ENCODE data around the gene DGKH. TPM values are rescaled to one million over a fixed set of nuclear protein-coding genes. Genes with fewer than 3 reads are reported as not detected.

DGKH gene
- total and polyA plus RNA-seq, 2 donors (not counting 1 experiment from before 2014, with no cell fraction given) = 6.1 to 7.9 TPM

DNA sequence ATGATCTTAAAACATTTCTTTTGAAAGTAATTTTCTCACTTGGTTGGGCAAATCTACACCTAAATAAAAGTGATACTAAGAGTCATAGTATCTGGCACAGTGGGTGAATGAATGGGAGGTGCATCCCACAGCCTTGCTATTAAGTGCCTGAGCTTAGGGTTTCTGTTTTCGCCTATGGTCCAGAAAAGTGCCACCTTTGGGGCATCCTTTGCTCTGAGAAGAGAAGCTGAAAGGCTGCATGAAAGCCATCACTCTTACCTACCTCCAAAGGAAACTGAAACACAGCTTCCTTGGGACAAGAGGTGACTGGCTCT, 167.9 kb downstream of the DGKH start:
- Histone ChIP-seq H2AFZ (ENCODE audit: low read length) (no peak overlapping the region), H3K4me2 (ENCODE audit: extremely low read depth, insufficient read depth, low read length) (no peak overlapping the region), H3K27ac (ENCODE audit: insufficient read depth, low read length) (no peak overlapping the region), H3K79me2 (ENCODE audit: control insufficient read depth, insufficient read depth, low read length) (no peaks in the 10 kb centered on the region), H3K9ac (ENCODE audit: insufficient read depth, low read length) (no peak overlapping the region), H3K4me3 (replicated peaks in 1 of 4; ENCODE audit: control extremely low read depth in 1 of 4, insufficient read depth in 1 of 4, low read depth in 3 of 4, low read length in 4 of 4) (no peak overlapping the region), H3K9me3 (ENCODE audit: control insufficient read depth, insufficient read depth, low read depth, low read length) (no peaks in the 10 kb centered on the region), H4K20me1 (ENCODE audit: control insufficient read depth, extremely low read depth, insufficient read depth, low read length) (no peaks in the 10 kb centered on the region), H3K36me3 (ENCODE audit: control insufficient read depth, insufficient read depth, low read length) (no peaks in the 10 kb centered on the region), H3K4me1 (ENCODE audit: control insufficient read depth, extremely low read depth, insufficient read depth, low read length) (no peaks in the 10 kb centered on the region), H3K27me3 (ENCODE audit: control insufficient read depth, insufficient read depth, low read length) (no peaks in the 10 kb centered on the region)
- TF ChIP-seq, protein P1, sequence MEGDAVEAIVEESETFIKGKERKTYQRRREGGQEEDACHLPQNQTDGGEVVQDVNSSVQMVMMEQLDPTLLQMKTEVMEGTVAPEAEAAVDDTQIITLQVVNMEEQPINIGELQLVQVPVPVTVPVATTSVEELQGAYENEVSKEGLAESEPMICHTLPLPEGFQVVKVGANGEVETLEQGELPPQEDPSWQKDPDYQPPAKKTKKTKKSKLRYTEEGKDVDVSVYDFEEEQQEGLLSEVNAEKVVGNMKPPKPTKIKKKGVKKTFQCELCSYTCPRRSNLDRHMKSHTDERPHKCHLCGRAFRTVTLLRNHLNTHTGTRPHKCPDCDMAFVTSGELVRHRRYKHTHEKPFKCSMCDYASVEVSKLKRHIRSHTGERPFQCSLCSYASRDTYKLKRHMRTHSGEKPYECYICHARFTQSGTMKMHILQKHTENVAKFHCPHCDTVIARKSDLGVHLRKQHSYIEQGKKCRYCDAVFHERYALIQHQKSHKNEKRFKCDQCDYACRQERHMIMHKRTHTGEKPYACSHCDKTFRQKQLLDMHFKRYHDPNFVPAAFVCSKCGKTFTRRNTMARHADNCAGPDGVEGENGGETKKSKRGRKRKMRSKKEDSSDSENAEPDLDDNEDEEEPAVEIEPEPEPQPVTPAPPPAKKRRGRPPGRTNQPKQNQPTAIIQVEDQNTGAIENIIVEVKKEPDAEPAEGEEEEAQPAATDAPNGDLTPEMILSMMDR (conservative IDR thresholded peaks at IDR 0.05 in 1 of 2, IDR thresholded peaks at IDR 0.05 in 1 of 2; ENCODE audit: low read depth in 1 of 2, low read length in 2 of 2) = no peak
- no peak for TF ChIP-seq EZH2 (IDR thresholded peaks at IDR 0.05; ENCODE audit: low read length, missing control alignments)
- no peak for DNase-seq (ENCODE audit: low read depth in 2 of 2)

DNA sequence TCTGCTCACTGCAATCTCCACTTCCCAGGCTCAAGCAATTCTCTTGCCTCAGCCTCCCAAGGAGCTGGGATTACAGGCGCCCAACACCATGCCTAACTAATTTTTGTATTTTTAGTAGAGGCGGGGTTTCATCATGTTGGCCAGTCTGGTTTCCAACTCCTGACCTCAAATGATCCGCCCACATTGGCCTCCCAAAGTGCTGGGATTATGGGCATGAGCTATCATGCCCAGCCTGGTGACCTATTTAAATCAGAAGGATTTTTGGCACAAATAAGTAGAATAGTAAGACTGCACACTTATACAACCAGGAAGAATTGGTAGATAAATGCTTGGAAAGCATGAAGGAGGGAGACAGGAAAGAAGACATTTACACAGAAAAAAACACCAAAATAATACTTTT, 170.1 kb downstream of the DGKH start:
- Histone ChIP-seq H2AFZ (ENCODE audit: low read length) (no peak overlapping the region), H3K9me3 (ENCODE audit: control insufficient read depth, insufficient read depth, low read depth, low read length) (no peaks in the 10 kb centered on the region), H3K9ac (ENCODE audit: insufficient read depth, low read length) (no peak overlapping the region), H3K27ac (ENCODE audit: insufficient read depth, low read length) (no peak overlapping the region), H3K79me2 (ENCODE audit: control insufficient read depth, insufficient read depth, low read length) (no peaks in the 10 kb centered on the region), H3K36me3 (ENCODE audit: control insufficient read depth, insufficient read depth, low read length) (no peaks in the 10 kb centered on the region), H3K4me1 (ENCODE audit: control insufficient read depth, extremely low read depth, insufficient read depth, low read length) (no peaks in the 10 kb centered on the region), H3K27me3 (ENCODE audit: control insufficient read depth, insufficient read depth, low read length) (no peaks in the 10 kb centered on the region), H3K4me2 (ENCODE audit: extremely low read depth, insufficient read depth, low read length) (no peak overlapping the region), H3K4me3 (replicated peaks in 1 of 4; ENCODE audit: control extremely low read depth in 1 of 4, insufficient read depth in 1 of 4, low read depth in 3 of 4, low read length in 4 of 4) (no peak overlapping the region), H4K20me1 (ENCODE audit: control insufficient read depth, extremely low read depth, insufficient read depth, low read length) (no peaks in the 10 kb centered on the region)
- DNase-seq (ENCODE audit: low read depth in 2 of 2) = no peak
- TF ChIP-seq, protein P1 (conservative IDR thresholded peaks at IDR 0.05 in 1 of 2, IDR thresholded peaks at IDR 0.05 in 1 of 2; ENCODE audit: low read depth in 1 of 2, low read length in 2 of 2) = no peak
- TF ChIP-seq EZH2 (IDR thresholded peaks at IDR 0.05; ENCODE audit: low read length, missing control alignments) = no peak

DNA sequence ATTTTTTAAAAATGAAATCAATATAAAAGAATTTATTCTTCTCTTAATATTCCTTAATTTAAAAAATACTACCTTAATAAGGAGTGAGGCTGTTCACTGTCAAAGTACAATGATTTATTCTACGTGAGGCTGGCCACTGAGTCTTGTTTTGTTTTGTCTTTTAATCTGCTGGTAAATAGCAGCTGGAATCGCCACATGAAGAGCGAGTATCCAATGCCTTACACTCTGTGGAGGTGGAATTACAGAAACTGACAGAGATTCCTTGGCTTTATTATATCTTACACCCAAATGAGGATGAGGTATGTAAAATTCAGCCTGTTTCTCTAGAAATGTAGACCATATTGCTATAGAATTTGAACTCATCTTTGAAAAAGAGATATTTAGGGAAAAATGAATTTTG, 170.6 kb downstream of the DGKH start:
- Histone ChIP-seq H3K27ac (ENCODE audit: insufficient read depth, low read length) (no peak overlapping the region), H3K9ac (ENCODE audit: insufficient read depth, low read length) (no peak overlapping the region), H3K27me3 (ENCODE audit: control insufficient read depth, insufficient read depth, low read length) (no peaks in the 10 kb centered on the region), H3K36me3 (ENCODE audit: control insufficient read depth, insufficient read depth, low read length) (no peaks in the 10 kb centered on the region), H2AFZ (ENCODE audit: low read length) (no peak overlapping the region), H3K4me3 (replicated peaks in 1 of 4; ENCODE audit: control extremely low read depth in 1 of 4, insufficient read depth in 1 of 4, low read depth in 3 of 4, low read length in 4 of 4) (no peak overlapping the region), H3K9me3 (ENCODE audit: control insufficient read depth, insufficient read depth, low read depth, low read length) (no peaks in the 10 kb centered on the region), H3K4me2 (ENCODE audit: extremely low read depth, insufficient read depth, low read length) (no peak overlapping the region), H4K20me1 (ENCODE audit: control insufficient read depth, extremely low read depth, insufficient read depth, low read length) (no peaks in the 10 kb centered on the region), H3K79me2 (ENCODE audit: control insufficient read depth, insufficient read depth, low read length) (no peaks in the 10 kb centered on the region), H3K4me1 (ENCODE audit: control insufficient read depth, extremely low read depth, insufficient read depth, low read length) (no peaks in the 10 kb centered on the region)
- no peak for TF ChIP-seq EZH2 (IDR thresholded peaks at IDR 0.05; ENCODE audit: low read length, missing control alignments)
- TF ChIP-seq, protein P1 (conservative IDR thresholded peaks at IDR 0.05 in 1 of 2, IDR thresholded peaks at IDR 0.05 in 1 of 2; ENCODE audit: low read depth in 1 of 2, low read length in 2 of 2) = no peak
- no peak for DNase-seq (ENCODE audit: low read depth in 2 of 2)

Data from fibroblast of lung (primary cell).